GM19395 (cell line): ENCODE measurements around the gene PDE4D.
"Not testable (repeated sequence)": the region's sequence is repeated elsewhere in the genome, so short reads cannot be mapped to it uniquely, and the experiment has no call there.

Source experiments
- ATAC-seq: cut with Tn5 transposase; IDR thresholded peaks from one replicate; pipeline ENCODE4 v1.9.1; 2021; ENCODE audit warnings: mild to moderate bottlenecking, moderate library complexity; ENCODE audit not compliant: unreplicated experiment

PDE4D gene

DNA sequence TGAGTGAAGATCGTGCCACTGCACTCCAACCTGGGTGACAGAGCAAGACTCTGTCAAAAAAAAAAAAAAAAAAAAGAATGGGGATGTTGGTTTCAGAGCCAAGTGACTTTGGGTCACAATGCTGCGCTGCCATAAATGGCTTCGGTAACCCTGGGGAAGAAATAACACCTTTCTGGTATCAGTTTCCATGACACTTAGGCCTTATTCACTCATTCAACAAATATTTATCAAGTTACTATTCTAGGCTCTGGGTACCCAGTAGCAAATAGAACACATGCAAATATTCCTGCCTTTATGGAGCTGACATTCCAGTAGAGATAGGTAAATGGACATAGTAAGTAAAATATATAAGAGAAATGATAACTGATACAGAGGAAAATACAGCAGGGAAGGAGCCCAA lies 454.2 kb downstream of the PDE4D start:
- no peak for ATAC-seq

DNA sequence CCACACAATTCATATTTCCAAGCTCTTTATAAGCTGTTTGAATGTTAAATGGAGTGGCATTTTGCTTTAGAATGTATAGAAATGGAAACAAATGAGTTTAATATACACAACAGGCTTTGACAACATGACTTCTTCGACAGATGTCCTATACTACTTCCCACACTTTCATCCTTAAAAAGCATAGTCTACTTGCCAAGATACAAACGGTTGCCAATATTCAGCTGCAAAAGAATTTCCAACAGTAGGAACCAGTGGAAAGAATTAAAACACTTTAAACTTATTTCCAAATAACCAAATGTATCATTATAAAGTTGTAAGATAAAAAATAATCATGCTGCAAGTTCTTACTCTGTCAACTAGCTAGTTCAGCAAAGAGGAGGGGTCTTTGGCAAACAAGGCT lies 456.4 kb downstream of the PDE4D start:
- no peak for ATAC-seq

DNA sequence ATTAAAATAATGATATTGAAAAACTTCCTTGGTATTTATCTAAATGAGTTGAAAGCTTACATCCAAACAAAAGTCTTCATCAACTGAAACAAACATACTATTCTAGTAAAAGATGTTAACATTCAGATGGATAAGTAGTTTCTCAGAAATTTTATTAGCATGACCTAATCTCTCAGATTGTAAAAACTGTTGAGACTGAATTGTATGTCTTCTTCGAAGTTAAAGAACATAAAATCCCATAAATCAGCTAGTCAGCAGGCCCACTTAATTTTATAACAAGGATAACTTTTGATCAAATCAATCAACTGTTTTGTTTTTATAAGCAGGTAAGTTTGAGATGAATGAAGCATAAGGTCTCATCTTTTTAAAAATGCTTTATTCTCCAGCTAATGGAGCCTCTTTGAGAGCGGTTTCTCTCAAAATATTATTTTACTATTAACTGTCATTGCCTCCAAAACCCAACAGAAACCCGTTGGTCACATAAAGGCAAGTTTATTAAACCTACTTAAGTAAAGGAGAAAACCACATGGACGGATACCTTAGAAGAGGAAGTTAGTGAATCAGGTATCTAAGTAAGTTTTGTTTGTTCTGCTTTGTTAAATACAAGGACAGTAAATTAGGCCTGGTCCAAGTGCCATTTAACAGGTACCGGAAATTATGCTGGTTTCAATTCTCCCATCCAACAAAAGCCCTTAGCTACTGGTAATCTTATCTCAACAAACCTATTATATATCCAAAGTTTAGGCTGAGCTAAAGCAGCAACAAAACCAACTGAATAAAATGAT lies 457.0 kb downstream of the PDE4D start:
- ATAC-seq, result no peak

DNA sequence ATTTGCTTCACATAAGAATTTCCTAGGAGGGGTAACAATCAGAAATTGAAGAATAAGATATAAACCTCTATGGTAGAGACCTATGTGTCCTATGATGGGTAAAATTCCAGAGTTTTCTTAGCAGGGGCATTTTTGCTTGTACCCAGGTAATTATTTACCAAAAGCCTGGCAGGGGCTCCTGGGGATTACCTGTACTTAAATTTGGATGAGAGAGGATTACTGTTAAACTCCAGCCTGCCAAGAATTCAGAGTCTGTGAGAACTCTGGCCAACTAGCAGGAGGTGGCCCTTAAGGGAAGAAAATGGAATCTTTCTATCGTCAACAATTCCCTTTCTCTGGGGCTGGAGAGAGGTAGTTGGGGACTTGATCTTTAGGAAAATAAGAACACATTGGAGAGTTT lies 460.4 kb downstream of the PDE4D start:
- ATAC-seq, result no peak

DNA sequence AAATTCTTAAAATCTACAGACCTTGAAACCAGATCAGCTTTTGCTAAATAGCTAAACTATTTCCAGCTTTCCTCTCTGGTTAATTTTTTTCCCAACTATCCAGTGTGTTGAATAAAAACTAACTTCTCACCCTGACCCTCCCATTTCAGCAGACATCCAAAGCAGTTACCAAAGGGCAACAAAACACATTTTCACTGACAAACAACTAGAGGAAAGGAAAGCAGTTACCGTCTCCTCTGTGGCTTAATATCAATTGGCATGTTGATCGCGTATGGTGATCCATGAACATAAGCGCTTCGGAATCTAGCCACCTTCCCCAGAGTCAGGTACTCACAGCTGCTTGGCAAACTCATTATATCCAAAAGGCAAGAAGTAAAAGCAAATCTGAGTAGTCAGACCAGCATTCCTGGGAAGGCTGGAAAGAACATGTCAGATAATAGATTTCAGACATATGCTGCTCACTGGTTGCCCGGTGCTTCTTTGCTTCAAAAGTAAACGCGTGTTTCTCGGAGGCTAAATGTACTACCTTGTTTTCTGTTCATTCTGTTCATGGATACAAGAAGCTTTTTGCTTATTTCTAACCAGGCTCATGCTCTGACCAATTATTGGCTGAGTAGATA lies 463.4 kb downstream of the PDE4D start:
- no peak for ATAC-seq

DNA sequence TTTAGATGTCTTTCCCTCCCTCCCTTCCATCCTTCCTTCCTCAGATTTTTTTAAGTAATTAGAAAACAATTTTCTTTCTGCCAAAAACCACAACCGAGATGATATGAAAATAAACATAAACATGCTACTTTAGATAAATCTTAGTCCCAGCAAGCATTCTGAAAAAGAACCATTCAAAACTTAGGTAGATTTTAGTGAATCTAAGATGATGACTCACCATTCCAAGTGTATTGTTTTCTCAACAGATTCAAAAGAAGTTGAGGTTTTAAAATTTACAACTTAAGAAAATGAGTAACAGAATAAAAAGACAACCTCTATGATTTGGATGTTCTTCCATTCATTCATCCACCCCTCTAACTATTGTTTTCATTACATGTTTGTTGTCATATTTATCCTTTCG lies 465.1 kb downstream of the PDE4D start:
- ATAC-seq, result no peak

DNA sequence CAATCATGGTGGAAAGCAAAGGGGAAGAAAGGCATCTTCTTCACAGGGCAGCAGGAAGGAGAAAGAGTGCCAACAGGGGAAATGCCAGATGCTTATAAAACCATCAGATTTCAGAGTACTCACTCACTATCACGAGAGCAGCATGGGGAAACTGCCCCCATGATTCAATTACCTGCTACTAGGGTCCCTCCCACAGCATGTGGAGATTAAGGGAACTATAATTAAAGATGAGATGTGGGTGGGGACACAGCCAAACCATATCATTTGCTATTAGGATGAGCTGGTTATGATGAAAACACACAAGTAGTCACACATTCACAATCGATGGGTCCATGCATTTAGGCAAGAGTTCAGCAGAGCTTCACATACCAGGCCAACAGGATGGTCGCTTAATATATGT lies 469.0 kb downstream of the PDE4D start:
- no peak for ATAC-seq

DNA sequence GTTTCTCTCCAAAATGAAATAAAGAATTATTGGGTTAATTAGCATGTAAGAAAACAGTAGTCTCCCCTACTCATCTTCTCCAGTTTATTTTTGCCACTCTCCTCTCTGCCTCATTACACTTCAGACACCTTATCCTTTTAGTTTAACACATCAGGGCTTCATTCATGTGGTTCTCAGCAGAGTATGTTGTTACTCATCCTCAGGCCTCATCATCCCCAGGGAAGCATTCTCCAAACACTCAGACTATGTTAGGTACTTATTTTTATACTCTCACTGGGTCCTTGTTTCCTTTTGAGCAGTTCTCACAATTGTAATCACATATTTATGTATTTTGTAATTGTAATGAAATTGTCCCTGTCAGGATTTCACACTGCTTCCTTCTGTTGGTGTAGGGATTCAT lies 470.5 kb downstream of the PDE4D start:
- no peak for ATAC-seq

DNA sequence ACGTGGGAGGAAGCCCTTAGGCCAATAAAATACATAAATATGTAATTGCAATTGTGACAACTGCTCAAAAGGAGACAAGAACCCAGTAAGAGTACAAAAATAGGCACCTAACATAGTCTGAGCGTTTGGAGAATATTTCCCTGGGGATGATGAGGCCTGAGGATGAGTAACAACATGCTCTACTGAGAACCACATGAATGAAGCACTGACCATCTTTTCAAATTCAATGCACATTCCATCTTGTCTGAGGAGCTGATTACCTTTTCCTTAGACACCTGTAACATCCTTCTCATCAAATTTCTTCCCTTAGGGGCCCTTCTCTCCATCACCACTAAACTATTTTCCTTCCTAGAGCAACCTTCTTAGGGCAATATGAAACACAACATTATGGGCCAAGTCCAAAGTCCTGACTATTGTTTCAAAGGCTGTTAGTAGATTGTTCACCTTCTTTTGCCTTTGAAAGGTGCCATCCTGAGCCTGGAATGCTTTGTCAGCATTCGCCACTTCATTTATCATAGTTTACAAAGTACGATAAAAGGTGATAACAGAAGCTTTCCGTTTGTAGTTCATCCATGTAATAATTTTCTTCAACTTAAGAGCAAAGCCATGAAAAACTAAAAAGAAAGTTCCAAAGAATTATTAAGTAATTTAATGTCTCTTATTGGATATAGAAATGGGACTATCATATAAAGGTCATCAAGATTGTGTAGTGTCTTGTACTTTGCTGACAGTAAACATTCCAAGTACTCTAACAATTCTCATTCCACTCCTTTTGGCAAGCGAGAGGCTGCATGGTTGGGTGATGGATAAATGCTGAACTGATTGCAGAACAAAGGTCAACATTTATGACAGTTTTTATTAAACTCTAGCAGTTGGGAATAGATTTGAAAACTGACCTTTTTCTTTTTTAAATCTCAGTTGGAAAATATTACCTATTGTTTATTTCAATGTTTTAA lies 471.3 kb downstream of the PDE4D start:
- no peak for ATAC-seq

DNA sequence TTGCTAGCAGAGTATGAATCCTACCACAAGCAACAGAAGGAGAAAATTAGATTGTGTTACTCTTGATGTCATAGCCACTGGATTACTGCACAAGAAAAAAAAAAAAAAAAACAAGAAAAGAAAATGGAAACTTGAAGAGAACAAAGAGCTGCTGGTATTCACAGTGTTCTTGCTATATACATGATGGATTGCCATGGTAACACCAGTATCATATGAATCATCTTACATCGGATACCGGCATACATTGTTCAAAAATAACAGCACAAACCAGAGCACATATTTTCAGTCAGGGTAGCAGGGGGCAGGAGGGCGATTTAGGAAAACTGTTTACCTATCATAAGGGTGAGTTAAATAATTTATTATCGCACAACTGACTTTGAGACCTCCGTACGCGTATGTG lies 472.9 kb downstream of the PDE4D start:
- no peak for ATAC-seq

DNA sequence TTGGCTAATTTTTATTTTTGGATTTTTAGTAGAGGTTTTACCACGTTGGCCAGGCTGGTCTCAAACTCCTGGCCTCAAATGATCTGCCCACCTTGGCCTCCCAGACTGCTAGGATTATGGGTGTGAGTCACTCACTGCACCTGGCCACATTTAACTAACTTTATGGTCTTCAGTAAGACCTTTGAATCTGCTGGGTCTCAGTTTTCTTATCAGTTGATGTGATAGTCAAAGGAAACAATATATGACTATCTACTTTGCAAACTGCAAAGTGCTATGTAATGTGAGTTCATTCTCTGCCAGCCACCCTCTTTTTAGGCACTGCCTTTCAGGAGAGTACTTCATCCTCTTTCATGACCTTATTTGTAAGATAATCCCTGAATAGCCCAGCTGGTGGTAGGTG lies 474.7 kb downstream of the PDE4D start:
- ATAC-seq, result no peak

DNA sequence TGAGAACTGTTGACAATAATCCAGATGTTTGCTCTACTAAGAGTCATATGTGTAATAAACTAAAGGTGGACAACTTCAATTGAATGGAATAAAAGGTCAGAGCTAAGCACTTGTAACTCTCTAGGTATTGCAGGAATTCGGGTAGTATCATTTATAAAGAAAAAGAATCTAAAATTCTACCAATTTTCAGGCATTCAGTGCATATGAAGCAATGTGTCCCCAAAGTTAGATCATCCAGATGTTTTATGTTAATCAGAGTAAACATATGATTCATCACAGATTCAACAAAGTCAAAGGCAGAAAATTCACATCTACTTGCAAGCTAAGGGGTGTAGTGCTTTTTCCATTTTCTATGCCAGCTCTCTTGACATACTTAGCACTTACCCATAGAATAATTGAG lies 477.1 kb downstream of the PDE4D start:
- no peak for ATAC-seq

DNA sequence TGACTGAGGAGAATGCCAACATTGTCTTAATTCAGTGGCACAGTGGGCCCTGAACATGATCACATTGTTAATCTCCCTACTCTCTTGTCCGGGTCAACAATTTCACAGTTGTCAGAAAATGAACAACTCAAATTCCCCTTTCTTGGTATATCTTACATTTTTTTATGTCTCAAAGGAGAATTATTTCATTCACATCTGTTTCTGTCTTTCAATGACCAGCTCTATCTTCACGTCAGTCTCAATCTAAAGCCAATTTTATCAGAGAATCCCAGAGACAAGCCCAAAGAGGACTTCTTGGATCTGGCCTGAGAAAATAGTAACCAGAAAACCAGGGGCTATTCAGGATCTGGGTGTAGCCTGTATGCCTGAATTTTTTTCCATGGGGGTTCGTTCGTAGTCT lies 477.5 kb downstream of the PDE4D start:
- ATAC-seq, result no peak

DNA sequence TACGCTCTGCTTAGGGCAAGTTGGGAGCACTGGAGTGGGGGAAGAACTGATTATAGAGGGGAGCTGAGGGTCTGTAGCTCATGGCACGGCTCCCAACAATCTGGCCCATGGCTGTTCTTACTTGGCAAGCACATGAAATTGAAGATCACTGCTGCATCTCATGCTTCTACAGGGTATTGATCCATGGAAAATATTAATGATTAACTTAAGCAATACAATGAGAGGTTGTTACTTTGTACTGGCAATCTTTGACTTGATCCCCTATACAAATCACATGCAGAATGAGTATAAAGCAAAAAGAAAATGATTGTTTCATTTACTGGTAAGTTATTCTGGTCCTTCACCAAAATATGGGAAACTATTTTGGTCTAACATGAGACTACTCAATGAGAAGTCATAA lies 481.1 kb downstream of the PDE4D start:
- ATAC-seq, result no peak

DNA sequence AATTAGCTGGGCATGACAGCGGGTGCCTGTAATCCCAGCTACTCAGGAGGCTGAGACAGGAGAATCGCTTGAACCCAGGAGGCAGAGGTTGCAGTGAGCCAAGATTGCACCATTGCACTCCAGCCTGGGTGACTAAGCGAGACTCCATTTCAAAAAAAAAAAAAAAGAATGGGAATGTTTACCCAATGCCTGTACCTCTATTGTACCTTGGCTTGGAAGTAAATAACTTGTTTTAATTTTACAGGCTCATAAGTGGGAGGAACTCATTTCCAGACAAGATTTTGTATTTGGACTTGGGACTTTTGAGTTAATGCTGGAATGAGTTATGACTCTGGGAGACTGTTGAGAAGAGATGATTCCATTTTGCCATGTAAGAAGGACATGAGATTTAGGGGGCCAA lies 484.5 kb downstream of the PDE4D start:
- ATAC-seq, result not testable (repeated sequence)

DNA sequence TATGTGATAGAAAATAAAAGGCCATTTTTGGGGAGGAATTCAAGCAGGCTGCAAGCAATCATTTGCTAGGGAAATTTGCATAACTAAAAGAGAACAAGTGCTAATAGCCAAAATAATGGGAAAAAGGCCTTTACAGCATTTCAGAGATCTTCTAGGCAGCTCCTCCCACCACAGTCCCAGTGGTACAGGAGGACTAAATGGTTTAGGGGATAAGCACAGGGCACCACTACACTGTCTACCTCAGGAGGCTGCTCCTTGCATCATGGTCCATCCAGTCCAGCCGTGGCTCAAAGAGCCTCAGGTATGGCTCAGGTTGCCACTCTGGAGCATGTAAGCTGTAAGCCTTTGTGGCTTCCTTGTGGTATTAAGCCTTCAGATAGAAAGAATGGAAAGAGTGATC lies 485.6 kb downstream of the PDE4D start:
- no peak for ATAC-seq

DNA sequence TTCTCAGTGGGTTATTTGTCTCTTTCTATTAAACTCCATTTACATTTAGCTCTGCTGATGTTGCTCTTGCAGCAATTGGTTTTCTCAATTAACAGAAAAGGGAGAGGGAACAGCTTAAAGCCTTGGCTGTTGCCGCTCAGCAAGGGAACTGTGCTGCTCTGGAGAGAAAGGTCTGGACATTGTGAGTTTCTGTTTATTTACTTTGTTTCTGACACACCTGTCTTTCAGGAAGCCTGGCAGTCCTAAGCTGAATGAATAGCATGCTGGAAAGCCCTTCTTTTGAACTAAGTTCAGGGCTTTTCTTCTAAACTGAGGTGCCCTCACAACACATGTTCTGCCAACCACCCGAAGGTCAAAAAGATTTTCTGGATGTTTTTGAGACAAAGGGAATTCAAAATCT lies 491.9 kb downstream of the PDE4D start:
- no peak for ATAC-seq

DNA sequence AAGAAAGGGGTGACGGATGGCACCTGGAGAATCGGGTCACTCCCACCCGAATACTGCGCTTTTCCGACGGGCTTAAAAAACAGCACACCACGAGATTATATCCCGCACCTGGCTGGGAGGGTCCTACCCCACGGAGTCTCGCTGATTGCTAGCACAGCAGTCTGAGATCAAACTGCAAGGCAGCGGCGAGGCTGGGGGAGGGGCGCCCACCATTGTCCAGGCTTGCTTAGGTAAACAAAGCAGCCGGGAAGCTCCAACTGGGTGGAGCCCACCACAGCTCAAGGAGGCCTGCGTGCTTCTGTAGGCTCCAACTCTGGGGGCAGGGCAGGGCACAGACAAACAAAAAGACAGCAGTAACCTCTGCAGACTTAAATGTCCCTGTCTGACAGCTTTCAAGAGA lies 498.6 kb downstream of the PDE4D start:
- ATAC-seq, result not testable (repeated sequence)

DNA sequence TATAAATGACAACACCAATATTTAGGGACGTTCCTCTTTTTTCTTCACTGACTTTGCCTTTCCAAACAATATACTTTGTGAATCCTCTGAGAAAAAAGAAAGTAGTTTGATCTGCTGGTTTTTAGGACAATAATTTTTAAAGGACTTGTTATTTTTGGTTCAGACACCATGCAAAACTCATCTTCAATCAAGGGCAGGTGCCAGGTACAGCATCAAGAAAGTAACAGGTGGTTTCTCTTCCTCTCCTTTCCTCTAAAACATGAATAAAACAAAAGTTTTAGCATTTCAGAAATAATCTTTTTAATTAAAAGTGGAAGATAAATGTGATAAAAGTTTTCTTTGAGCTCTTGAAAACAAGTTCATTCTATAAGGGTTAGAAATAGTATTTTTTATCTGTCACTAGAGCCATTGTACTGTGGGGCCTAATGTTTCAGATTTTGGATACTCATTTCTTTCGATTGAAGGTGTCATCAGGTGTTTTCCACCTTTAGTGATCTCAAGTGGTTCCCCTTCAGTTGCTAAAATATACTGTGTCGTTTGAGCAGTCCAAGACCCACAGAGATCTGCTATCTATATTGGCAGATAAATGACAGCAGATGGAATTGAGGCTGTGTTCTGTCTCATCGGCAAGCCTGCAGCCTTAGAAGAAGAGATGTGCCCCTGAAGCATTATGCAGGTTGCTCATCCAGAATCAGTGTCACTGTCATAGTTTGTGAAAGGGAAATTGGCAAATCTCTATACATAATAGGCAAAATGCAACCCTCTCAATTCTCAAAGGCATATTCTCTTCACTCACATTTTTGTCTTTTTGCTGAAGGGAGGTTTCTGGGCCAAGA lies 499.7 kb downstream of the PDE4D start:
- ATAC-seq, result no peak

DNA sequence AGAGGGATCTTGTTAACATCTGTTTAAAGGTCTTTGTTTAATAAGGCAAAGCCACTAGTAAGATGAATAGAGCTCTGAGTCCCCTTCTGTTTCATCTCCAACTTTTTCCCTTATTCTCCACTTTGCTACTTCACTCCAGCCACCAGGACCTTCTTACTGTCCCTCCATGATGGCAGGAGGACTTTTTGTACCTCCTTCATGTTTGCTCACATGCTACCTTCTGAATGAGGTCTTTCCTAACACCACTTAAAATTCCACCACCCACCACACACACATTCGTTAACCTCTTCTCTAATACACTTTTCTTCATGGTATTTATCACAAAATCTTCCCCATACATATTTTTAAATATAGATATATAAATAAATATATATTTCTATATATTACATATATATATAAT lies 501.9 kb downstream of the PDE4D start:
- no peak for ATAC-seq

DNA sequence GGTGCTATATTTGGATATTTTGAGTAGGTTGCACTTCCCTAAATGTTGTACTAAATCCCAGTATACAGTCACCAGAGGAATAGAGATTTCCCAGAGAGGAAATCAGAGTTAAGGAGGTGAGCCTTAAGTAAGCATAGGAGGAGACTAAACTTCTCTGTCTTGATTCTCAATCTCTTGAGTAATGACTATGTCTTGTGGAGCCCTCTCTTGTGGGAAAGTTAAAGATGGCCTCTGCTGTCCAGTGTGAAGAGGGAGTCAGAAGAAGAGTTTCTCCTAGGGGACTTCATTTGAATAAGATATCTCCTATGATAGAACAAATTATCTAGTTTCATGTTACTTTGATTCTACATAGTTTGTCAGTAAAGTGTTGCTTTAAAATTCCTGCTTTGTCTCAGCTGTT lies 502.5 kb downstream of the PDE4D start:
- ATAC-seq, result no peak
